Transverse colon (tissue), 4 donors: ENCODE results near the gene LRRC42.

Experiments
- CTCF ChIP-seq, 5 experiments: fragments of 200-600 bp in 3 of 5; fragments of 450-650 bp in 2 of 5; sonication (generic) in 3 of 5; IDR thresholded peaks; 1 replicate in 2 of 5; 2 replicates in 3 of 5; pipeline ENCODE4 v1.5.1; 2016 to 2017; ENCODE audit warnings: antibody characterized with exemption in 5 of 5, inconsistent platforms in 3 of 5, mild to moderate bottlenecking in 2 of 5, moderate library complexity in 1 of 5
- POLR2AphosphoS5 ChIP-seq, 3 donors: sonication (generic); formaldehyde crosslinking; IDR thresholded peaks; one replicate each; pipeline ENCODE4 v1.6.1; 2016; ENCODE audit warnings: antibody characterized with exemption in 3 of 3

GRCh38 chr1:53936430-53936829, 9.7 kb upstream of the LRRC42 start:
- TF ChIP-seq CTCF (IDR thresholded peaks at IDR 0.05) (no peak), POLR2AphosphoS5 (IDR thresholded peaks at IDR 0.05) (no peak)
